IMR-90 (cell line): ENCODE results near the gene CFAP161. TPM values are rescaled to one million over a fixed set of nuclear protein-coding genes. Genes with fewer than 3 reads are reported as not detected.

Experiments used
- ATAC-seq: fragments of 200-7000 bp; cut with Tn5 transposase; 2 replicates; pipeline ENCODE4 v1.9.1; 2020; ENCODE audit warnings: low read depth, mild to moderate bottlenecking, moderate library complexity
- BruUV-seq: library from RNA; stranded (reverse); fragments of 400-500 nt; replicated peaks from 2 replicates; lab custom pipeline; 2021; lab: Mats Ljungman, UMichigan
- CTCF ChIA-PET: fragments of 300-600 bp; formaldehyde crosslinking; extraction: SDS; loops from one replicate; lab custom pipeline; 2021; ENCODE audit warnings: antibody characterized with exemption; lab: Yijun Ruan, JAX
- POLR2A ChIA-PET: fragments of 300-600 bp; sonication (Branson Sonifier 250); formaldehyde crosslinking; loops from one replicate; lab custom pipeline; 2022; ENCODE audit warnings: antibody characterized with exemption; ENCODE audit not compliant: unreplicated experiment; lab: Charles Lee
- DNase-seq: peaks from one replicate; pipeline ENCODE4 v3.0.0; 2013
- H2AFZ ChIP-seq: replicated peaks from 2 replicates; pipeline ENCODE3; 2013; ENCODE audit warnings: low read length, mild to moderate bottlenecking; ENCODE audit not compliant: poor library complexity
- H2AK5ac ChIP-seq: 2 replicates; pipeline ENCODE4 v1.6.1; 2013; ENCODE audit warnings: low read depth, low read length, inconsistent platforms
- H2AK9ac ChIP-seq: replicated peaks from 2 replicates; pipeline ENCODE3; 2013; ENCODE audit warnings: mild to moderate bottlenecking, low read depth, low read length, moderate library complexity; ENCODE audit not compliant: poor library complexity
- H2BK120ac ChIP-seq: 2 replicates; pipeline ENCODE4 v1.6.1; 2013; ENCODE audit warnings: low read depth, low read length, inconsistent platforms
- H2BK15ac ChIP-seq: 3 replicates; pipeline ENCODE4 v1.6.1; 2013; ENCODE audit warnings: low read depth, low read length, inconsistent platforms
- H2BK20ac ChIP-seq: 2 replicates; pipeline ENCODE4 v1.6.1; 2013; ENCODE audit warnings: low read depth, mild to moderate bottlenecking, inconsistent platforms, low read length, moderate library complexity
- H2BK5ac ChIP-seq: 2 replicates; pipeline ENCODE4 v1.6.1; 2013; ENCODE audit warnings: mild to moderate bottlenecking, low read depth, low read length, inconsistent platforms; ENCODE audit not compliant: poor library complexity, severe bottlenecking
- H3K14ac ChIP-seq: replicated peaks from 2 replicates; pipeline ENCODE4 v1.6.1; 2013; ENCODE audit warnings: low read depth, low read length, inconsistent platforms
- H3K18ac ChIP-seq: 2 replicates; pipeline ENCODE4 v1.6.1; 2013; ENCODE audit warnings: low read depth, low read length, control low read depth
- H3K23ac ChIP-seq: 2 replicates; pipeline ENCODE4 v1.6.1; 2013; ENCODE audit warnings: low read depth, low read length, inconsistent platforms
- H3K27ac ChIP-seq: 2 replicates; pipeline ENCODE4 v1.5.1; 2013; ENCODE audit warnings: mild to moderate bottlenecking, control low read depth, low read length; ENCODE audit not compliant: insufficient read depth
- H3K27me3 ChIP-seq: 2 replicates; pipeline ENCODE4 v1.6.1; 2013; ENCODE audit warnings: low read length; ENCODE audit not compliant: control insufficient read depth, insufficient read depth
- H3K36me3 ChIP-seq: 2 replicates; pipeline ENCODE4 v1.6.1; 2013; ENCODE audit warnings: low read length, mixed read lengths; ENCODE audit not compliant: control insufficient read depth, insufficient read depth
- H3K4ac ChIP-seq: 2 replicates; pipeline ENCODE4 v1.6.1; 2013; ENCODE audit warnings: low read depth, low read length, inconsistent platforms
- H3K4me1 ChIP-seq: 2 replicates; pipeline ENCODE4 v1.6.1; 2013; ENCODE audit warnings: low read length, mixed read lengths; ENCODE audit not compliant: control insufficient read depth, insufficient read depth
- H3K4me2 ChIP-seq: 2 replicates; pipeline ENCODE4 v1.6.1; 2013; ENCODE audit warnings: low read depth, mild to moderate bottlenecking, control low read depth, low read length, moderate library complexity
- H3K4me3 ChIP-seq: 2 replicates; pipeline ENCODE4 v1.5.1; 2013; ENCODE audit warnings: low read depth, mild to moderate bottlenecking, control low read depth, low read length, moderate library complexity; ENCODE audit not compliant: insufficient read depth
- H3K56ac ChIP-seq: 2 replicates; pipeline ENCODE4 v1.6.1; 2013; ENCODE audit warnings: low read length, inconsistent platforms; ENCODE audit not compliant: insufficient read depth; ENCODE audit errors: extremely low read depth
- H3K79me1 ChIP-seq, 2 experiments: 2 replicates each; pipeline ENCODE4 v1.6.1; 2013; ENCODE audit warnings: low read length in 2 of 2, inconsistent platforms in 1 of 2, low read depth in 1 of 2
- H3K9ac ChIP-seq: 2 replicates; pipeline ENCODE4 v1.6.1; 2013; ENCODE audit warnings: low read depth, low read length, control low read depth
- H3K9me1 ChIP-seq: 2 replicates; pipeline ENCODE4 v1.6.1; 2013; ENCODE audit warnings: low read length, inconsistent platforms; ENCODE audit not compliant: insufficient read depth
- H3K9me3 ChIP-seq: 2 replicates; pipeline ENCODE4 v1.6.1; 2013; ENCODE audit warnings: low read length; ENCODE audit not compliant: control insufficient read depth, insufficient read depth
- H4K20me1 ChIP-seq: 2 replicates; pipeline ENCODE4 v1.6.1; 2013; ENCODE audit warnings: low read length, inconsistent platforms; ENCODE audit not compliant: insufficient read depth
- H4K5ac ChIP-seq: 2 replicates; pipeline ENCODE4 v1.6.1; 2013; ENCODE audit warnings: mild to moderate bottlenecking, low read depth, low read length, control low read depth
- H4K8ac ChIP-seq, 2 experiments: 2 replicates each; pipeline ENCODE4 v1.6.1; 2013; ENCODE audit warnings: low read depth in 2 of 2, low read length in 2 of 2, control low read depth in 1 of 2, inconsistent platforms in 1 of 2
- H4K91ac ChIP-seq: 2 replicates; pipeline ENCODE4 v1.6.1; 2013; ENCODE audit warnings: low read depth, low read length, inconsistent platforms; ENCODE audit not compliant: insufficient read depth
- MAZ ChIP-seq: IDR thresholded peaks from 2 replicates; pipeline ENCODE4 v1.6.1; 2012; ENCODE audit warnings: low read depth, mild to moderate bottlenecking, low read length, improper control_type of control experiment, moderate library complexity, borderline replicate concordance
- MXI1 ChIP-seq: IDR thresholded peaks from 2 replicates; pipeline ENCODE4 v1.6.1; 2012; ENCODE audit warnings: low read depth, mild to moderate bottlenecking, low read length, moderate library complexity, borderline replicate concordance
- SMC3 ChIP-seq: fragments of 150-350 bp; IDR thresholded peaks from 2 replicates; pipeline ENCODE4 v1.6.1; 2016; ENCODE audit warnings: low read depth, mild to moderate bottlenecking, antibody characterized with exemption, low read length, moderate library complexity
- WGBS, 2 experiments: methylation state at CpG; one replicate each; pipeline versions ENCODE4 v1.1.5 to v1.1.7; 2013; ENCODE audit warnings: missing lambda C conversion rate in 2 of 2; ENCODE audit not compliant: insufficient read length in 1 of 2; ENCODE audit errors: extremely low coverage in 2 of 2; 5-methylcytosine and 5-hydroxymethylcytosine counted together
- dilution Hi-C: fragments of 300-500 bp; cut with HindIII; formaldehyde crosslinking; loops from one replicate; pipeline ENCODE4 v1.14.3; 2018; ENCODE audit warnings: low sequenced_read_pairs; ENCODE audit not compliant: unreplicated experiment
- in situ Hi-C: fragments of 300-500 bp; cut with MboI; formaldehyde crosslinking; loops from 3 replicates; pipeline ENCODE4 v1.14.3; 2019; ENCODE audit warnings: low sequenced_read_pairs, inconsistent platforms, mixed read lengths
- intact Hi-C: fragments of 100-400 bp; cut with micrococcal nuclease; formaldehyde crosslinking; loops from 2 replicates; pipeline ENCODE4 v1.10.0; 2022
- polyA plus RNA-seq, 3 experiments: library from polyadenylated mRNA; depleted of rRNA; stranded (reverse); fragments of >200 nt; gene quantifications; 2 replicates each; pipeline ENCODE4 v1.2.3, GENCODE V29; 2012; ENCODE audit warnings: low replicate concordance in 1 of 3
- total RNA-seq: library from RNA; depleted of rRNA; stranded (reverse); fragments of >200 nt; gene quantifications from 2 replicates; pipeline ENCODE4 v1.2.3, GENCODE V29; 2012
- TF ChIP-seq, protein P1 (sequence below): fragments of 150-350 bp; IDR thresholded peaks from 2 replicates; pipeline ENCODE4 v1.6.1; 2017; ENCODE audit warnings: mild to moderate bottlenecking, antibody characterized with exemption, low read length, low read depth
- TF ChIP-seq, protein P2 (sequence below): fragments of 150-350 bp; IDR thresholded peaks from 2 replicates; pipeline ENCODE4 v1.6.1; 2016; ENCODE audit warnings: low read depth, mild to moderate bottlenecking, low read length, moderate library complexity, borderline replicate concordance

Gene CFAP161
- total and polyA plus RNA-seq, 2 of the 4 experiments (the other 2 are of a cell fraction), result not detected

DNA sequence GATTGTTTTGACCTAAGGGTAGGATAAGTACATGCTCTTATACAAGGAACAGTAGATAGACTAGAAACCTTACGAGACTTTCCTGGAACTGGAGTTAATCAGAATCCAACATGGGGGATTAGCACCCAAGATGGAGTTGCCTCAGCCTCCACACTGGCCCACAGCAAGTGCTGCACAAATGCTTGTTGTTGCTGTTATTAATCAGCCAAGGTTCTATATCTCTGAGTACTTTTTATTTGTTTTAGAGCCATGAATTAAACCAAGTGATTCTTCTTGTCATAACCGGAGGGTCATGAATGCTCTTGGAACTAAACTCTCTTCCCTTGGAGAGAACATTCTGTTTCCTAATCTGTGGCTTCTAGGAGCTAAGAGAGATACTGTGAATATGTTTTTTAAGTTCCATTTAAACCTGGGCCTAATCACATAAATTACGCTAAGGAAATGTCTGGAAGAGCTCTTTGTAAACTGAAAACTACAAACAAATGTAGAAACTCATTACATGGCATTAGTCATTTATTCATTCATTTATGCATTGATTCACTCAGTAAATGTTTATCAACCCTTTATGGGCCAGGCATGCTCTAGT lies 56.9 kb downstream of the CFAP161 start (continued):
- TF ChIP-seq, protein P1, sequence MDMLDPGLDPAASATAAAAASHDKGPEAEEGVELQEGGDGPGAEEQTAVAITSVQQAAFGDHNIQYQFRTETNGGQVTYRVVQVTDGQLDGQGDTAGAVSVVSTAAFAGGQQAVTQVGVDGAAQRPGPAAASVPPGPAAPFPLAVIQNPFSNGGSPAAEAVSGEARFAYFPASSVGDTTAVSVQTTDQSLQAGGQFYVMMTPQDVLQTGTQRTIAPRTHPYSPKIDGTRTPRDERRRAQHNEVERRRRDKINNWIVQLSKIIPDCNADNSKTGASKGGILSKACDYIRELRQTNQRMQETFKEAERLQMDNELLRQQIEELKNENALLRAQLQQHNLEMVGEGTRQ, result no peak

DNA sequence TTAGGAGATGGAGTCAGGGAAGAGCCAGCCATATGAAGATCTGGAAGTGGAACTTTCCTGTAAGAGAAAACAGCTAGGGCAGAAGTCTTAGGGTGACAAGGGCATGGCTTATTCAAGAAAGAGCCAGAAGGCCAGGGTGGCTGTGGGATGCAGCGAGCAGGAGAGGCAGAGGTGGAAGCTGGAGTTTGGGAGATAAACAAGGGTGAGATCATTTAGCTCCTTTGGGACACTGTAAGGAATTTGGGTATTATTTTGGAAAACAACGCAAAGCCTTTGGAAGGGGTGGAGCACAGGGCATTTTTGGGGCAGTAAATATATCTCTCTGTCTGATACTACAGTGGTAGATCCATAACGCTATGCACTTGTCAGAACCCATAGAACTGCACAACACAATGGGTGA lies 57.6 kb downstream of the CFAP161 start:
- Histone ChIP-seq H3K36me3 (peaks cover 2% of the 10 kb centered on the region; the same call in 1 of the 2 replicates), H2BK120ac (peak overlapping the region; percentile 100), H3K9ac (no peak overlapping the region), H3K4me1 (peaks cover 23% of the 10 kb centered on the region), H3K27me3 (no peaks in the 10 kb centered on the region), H3K4me2 (no peak overlapping the region), H3K9me1 (peaks cover 14% of the 10 kb centered on the region), H4K5ac (peak overlapping the region; percentile 91), H3K56ac (peak overlapping the region; percentile 8; the same call in 1 of the 2 replicates), H2AK9ac (no peak overlapping the region), H3K79me1 (no peaks in the 10 kb centered on the region), H3K4me3 (no peak overlapping the region), H3K27ac (peak overlapping the region; percentile 96), H2BK20ac (peak overlapping the region; percentile 99), H3K9me3 (no peaks in the 10 kb centered on the region), H2AK5ac (peak overlapping the region; percentile 93), H4K20me1 (no peaks in the 10 kb centered on the region), H3K14ac (peak overlapping the region; percentile 82), H3K18ac (peak overlapping the region; percentile 78), H4K8ac (peak overlapping the region; percentile 98 to 99), H2BK15ac (peak overlapping the region; percentile 97; the same call in 2 of the 3 replicates), H3K23ac (peak overlapping the region; percentile 88), H2AFZ (no peak overlapping the region), H3K4ac (peak overlapping the region; percentile 100), H4K91ac (peak overlapping the region; percentile 100), H2BK5ac (peak overlapping the region; percentile 97)
- no TSS peak for BruUV-seq
- POLR2A ChIA-PET, result interaction anchor here (0.9 kb wide), 1 partner anchor 27 kb away, joined by 5 read pairs; no protein-coding TSS in a partner anchor
- ATAC-seq (no peak), DNase-seq (no peak)
- TF ChIP-seq MXI1, result no peak
- TF ChIP-seq, protein P2, sequence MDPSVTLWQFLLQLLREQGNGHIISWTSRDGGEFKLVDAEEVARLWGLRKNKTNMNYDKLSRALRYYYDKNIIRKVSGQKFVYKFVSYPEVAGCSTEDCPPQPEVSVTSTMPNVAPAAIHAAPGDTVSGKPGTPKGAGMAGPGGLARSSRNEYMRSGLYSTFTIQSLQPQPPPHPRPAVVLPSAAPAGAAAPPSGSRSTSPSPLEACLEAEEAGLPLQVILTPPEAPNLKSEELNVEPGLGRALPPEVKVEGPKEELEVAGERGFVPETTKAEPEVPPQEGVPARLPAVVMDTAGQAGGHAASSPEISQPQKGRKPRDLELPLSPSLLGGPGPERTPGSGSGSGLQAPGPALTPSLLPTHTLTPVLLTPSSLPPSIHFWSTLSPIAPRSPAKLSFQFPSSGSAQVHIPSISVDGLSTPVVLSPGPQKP, result no peak
- no peak for TF ChIP-seq MAZ
- no peak for TF ChIP-seq SMC3
- dilution Hi-C loops, result no loop called here
- CTCF ChIA-PET, result interaction anchor here (0.9 to 1.5 kb wide), 4 partner anchors 8 to 74 kb away, joined by 3 to 4 read pairs (median 4); no protein-coding TSS in a partner anchor
- intact Hi-C loops, result no loop called here
- WGBS, 2 experiments, result 100% methylated on average over 1 of the region's 3 CpGs; no CpG with 5 or more reads in 1 of the 2 experiments
- in situ Hi-C loops, result no loop called here
